ENCODE data around the gene IGSF21. TPM values are rescaled to one million over a fixed set of nuclear protein-coding genes. Genes with fewer than 3 reads are reported as not detected.

The IGSF21 gene
- total RNA-seq, 6 experiments from 2014 or later = not detected

GRCh38 chr1:18103788-18104421, 3.7 kb upstream of the IGSF21 start:
- Mint-ChIP-seq H3K4me3 (no peak overlapping the region), H3K36me3 (ENCODE audit: low read depth) (no peaks in the 10 kb centered on the region), H3K27ac (no peak overlapping the region), H3K4me1 (ENCODE audit: low read depth) (no peaks in the 10 kb centered on the region), H3K27me3 (ENCODE audit: insufficient read depth) (peaks cover 17% of the 10 kb centered on the region), H3K9me3 (no peaks in the 10 kb centered on the region; the same call in 1 of the 2 replicates)
- no peak for DNase-seq
- no peak for TF ChIP-seq CTCF (IDR thresholded peaks at IDR 0.05)

DNA sequence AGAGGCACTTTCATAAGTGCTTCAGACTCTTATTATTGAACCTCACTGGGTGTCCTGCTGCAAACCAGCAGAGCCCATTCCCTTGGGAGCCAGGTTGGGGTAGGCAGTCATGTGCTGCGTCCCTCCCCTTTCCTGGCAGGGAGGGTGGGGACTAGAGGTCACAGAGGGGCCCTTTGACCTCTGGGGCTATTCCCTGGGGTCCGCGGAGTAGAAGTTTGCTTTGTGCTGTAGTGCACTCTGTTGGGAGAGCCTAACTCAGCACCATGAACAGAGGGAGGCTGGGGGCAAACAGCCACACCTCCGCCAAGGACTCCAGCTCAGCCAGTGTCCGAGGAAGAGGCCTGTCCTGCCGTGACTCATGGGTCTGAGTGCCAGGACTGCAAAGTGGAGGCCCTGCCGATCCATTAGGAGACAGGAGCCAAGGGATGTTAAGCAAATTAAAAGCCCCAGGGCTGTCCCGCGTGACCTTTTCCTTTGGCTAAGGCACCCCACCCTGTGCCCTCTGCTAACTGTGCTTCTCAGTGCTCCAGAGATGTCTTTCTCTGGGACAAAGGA, 3.0 kb upstream of the IGSF21 start:
- Mint-ChIP-seq H3K36me3 (ENCODE audit: low read depth) (no peaks in the 10 kb centered on the region), H3K4me1 (ENCODE audit: low read depth) (no peaks in the 10 kb centered on the region), H3K4me3 (no peak overlapping the region), H3K27ac (no peak overlapping the region), H3K27me3 (ENCODE audit: insufficient read depth) (peaks cover 20% of the 10 kb centered on the region), H3K9me3 (no peaks in the 10 kb centered on the region; the same call in 1 of the 2 replicates)
- TF ChIP-seq CTCF (IDR thresholded peaks at IDR 0.05) = no peak
- no peak for DNase-seq

DNA sequence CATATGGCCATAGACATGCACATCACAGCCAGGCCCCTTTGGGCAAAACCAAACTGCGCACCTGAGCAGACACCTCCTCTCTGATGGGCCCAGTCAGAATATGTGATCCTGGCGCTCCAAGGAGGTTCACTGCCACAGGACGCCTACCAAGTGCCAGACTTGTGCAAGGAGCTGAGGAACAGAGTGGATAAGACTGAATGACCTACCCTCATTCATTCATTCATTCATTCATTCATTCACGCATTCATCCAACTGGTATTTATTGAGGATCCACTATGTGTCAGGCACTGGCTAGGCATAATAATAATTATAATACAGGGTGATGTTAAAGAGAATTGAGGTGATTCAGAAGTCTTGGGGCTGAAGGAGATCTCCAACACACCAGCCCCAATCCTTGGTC, 2.4 kb upstream of the IGSF21 start:
- Mint-ChIP-seq H3K9me3 (no peaks in the 10 kb centered on the region; the same call in 1 of the 2 replicates), H3K4me1 (ENCODE audit: low read depth) (no peaks in the 10 kb centered on the region), H3K27me3 (ENCODE audit: insufficient read depth) (peaks cover 26% of the 10 kb centered on the region)

DNA sequence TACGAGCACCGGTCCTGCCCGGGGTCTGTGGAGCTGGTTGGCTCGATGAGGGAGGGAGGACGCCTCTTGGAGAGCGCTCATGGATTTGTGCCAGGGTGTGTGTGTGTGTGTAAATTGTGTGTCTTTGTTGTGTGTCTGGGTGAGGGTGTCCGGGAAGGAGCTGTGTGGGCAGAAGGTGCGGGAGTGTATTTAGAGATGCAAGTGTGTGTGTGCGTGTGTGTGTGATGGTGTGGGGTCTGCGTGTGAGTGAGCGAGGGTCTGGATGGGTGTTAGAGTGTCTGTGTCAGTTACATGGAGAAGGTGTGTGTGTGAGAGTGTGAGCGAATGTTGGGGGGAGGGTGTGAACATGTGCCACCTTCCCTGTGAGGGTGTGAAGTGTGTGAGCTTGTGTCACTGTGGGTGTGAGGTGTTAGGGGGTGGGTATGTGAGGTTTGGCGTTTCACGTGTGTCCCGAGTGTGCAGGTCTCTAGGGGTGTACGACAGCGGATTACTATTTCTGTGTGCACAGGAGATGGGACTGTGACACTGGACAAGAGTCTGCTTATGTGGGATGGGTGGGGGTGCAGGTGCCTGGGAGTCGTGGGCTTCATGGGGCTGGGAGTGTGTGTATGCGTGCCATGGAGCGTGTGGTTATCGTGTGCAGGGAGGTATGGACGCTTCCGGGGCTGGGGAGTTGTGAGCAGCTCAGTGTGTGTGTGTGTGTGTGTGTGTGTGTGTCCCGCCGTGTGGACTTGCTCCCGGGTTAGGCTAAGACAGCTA, 880 bp downstream of the IGSF21 start:
- Mint-ChIP-seq H3K27ac (no peak overlapping the region), H3K36me3 (ENCODE audit: low read depth) (no peaks in the 10 kb centered on the region), H3K4me3 (no peak overlapping the region), H3K27me3 (ENCODE audit: insufficient read depth) (peaks cover 36% of the 10 kb centered on the region), H3K4me1 (ENCODE audit: low read depth) (no peaks in the 10 kb centered on the region), H3K9me3 (no peaks in the 10 kb centered on the region; the same call in 1 of the 2 replicates)
- no peak for DNase-seq
- no peak for TF ChIP-seq CTCF (IDR thresholded peaks at IDR 0.05)

More for the DNA sequence above, 2.4 kb upstream of the IGSF21 start:
- no peak for TF ChIP-seq CTCF (IDR thresholded peaks at IDR 0.05)
- Mint-ChIP-seq H3K36me3 (ENCODE audit: low read depth) (no peaks in the 10 kb centered on the region), H3K4me3 (no peak overlapping the region), H3K27ac (no peak overlapping the region)
- DNase-seq = no peak

- Mint-ChIP-seq H3K27me3 (ENCODE audit: insufficient read depth) (peaks cover 33% of the 10 kb centered on the region), H3K36me3 (ENCODE audit: low read depth) (no peaks in the 10 kb centered on the region), H3K27ac (no peak overlapping the region), H3K9me3 (no peaks in the 10 kb centered on the region; the same call in 1 of the 2 replicates), H3K4me1 (ENCODE audit: low read depth) (no peaks in the 10 kb centered on the region), H3K4me3 (no peak overlapping the region)
- no peak for TF ChIP-seq CTCF (IDR thresholded peaks at IDR 0.05)
- DNase-seq = no peak
Observed at GRCh38 chr1:18109058-18109755, 1.6 kb downstream of the IGSF21 start.
